GM18526 (cell line): ENCODE measurements around the gene GAB2.

ENCODE experiments used
- POLR2A ChIP-seq: IDR thresholded peaks from 3 replicates; pipeline ENCODE4 v1.6.1; 2011; ENCODE audit not compliant: insufficient read length; ENCODE audit errors: extremely low read depth

GAB2 gene

DNA sequence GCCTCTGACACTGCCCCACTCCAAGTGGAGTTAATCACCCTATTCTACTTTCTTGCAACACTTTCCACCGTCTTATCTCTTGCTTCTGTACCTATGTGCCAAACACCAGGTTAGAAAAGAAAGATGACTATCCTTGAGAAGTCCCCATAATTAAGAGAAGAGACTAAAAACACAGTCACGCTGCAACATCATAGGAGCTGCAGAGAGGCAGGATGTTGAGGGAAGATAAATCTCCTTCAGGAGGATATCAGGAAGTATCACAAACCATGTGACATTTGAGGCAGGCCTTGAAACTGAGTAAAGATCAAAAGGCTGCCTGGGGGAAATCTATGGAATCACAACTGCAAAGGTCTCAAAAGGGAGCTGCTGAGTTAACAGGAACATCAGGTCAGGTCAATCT is 24.8 kb downstream of the GAB2 start:
- no peak for TF ChIP-seq POLR2A

- TF ChIP-seq POLR2A, result no peak
Observed at GRCh38 chr11:78391424-78391823, 26.2 kb downstream of the GAB2 start.

GRCh38 chr11:78390809-78391208 is 26.8 kb downstream of the GAB2 start:
- TF ChIP-seq POLR2A, result no peak

DNA sequence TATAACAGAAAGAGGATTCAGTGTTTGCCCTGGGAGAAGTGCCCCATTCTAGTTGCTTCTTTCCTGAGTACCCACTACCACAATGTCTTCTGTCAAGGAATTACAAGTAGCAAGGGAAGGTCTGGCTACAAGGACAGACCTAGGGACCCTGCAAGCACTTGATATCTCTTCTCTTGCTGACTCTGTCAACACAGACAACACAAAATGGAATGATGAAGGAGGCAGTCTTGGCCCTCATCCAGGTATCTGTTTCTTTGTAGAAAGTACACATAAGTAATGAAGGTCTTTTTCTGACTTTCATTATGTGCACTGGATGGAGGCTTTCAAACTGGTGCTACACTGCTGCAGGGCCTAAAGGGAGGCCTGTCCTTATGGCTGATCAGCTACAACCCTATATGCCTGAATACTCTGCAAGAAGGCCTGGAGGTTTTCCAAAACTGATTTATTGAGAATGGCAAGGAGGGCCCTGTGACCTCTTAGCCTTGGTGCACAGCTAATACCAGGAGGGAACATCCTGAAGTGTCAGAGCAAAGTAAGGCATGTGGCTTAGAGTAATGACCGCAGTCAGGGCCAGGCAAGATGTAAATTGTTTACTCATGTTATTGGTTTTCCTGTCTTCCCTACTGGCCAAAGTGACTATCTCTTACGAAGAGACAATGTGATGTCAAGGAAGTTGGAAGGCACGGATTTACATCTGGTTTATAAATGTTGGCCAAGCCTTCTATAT is 31.2 kb downstream of the GAB2 start:
- no peak for TF ChIP-seq POLR2A

GRCh38 chr11:78385205-78385604 is 32.4 kb downstream of the GAB2 start:
- TF ChIP-seq POLR2A, result no peak

- TF ChIP-seq POLR2A, result no peak
Observed at GRCh38 chr11:78384231-78384630, 33.4 kb downstream of the GAB2 start.

DNA sequence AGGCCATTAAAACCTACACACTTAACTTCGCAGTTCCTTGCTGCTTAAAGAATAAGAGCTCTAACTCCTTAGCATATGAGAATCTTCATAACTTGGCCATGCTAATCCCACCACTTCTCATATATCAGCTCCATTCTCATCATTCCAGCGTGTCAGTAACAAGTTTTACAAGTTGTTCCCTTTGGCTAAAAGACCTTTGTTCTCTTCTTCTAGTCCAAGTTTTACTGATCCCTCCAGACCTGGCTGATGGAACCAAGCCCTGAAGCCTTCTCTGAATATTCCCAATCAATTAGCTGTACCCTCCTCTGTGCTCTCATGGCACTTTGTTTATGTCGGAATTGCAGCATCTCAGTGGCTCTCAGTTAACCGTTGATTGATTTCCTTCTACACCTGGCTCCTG is 35.8 kb downstream of the GAB2 start:
- no peak for TF ChIP-seq POLR2A

DNA sequence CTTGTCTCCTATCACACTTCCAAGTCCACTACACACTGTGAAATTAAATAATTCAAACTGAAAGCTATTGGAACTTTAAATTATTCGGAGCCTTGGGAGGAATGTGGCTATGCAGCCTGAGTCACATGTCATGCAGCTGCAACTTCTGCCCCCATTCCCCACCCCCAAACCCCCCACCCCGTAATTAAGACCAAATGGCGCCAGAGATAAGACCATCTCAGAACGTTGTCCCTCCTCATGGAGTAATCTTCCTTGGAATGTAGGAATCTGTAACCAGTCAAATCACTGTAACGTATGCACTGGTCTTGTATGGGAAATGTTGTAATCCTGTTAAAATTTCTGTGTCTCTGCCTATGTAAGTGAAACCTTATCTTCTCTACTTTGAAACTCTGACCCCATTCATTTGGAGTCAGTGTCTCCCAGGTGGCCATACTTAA is 37.0 kb downstream of the GAB2 start:
- no peak for TF ChIP-seq POLR2A

- no peak for TF ChIP-seq POLR2A
Observed at GRCh38 chr11:78379039-78379670, 38.5 kb downstream of the GAB2 start.

- no peak for TF ChIP-seq POLR2A
Observed at GRCh38 chr11:78377625-78378418, 39.8 kb downstream of the GAB2 start.

DNA sequence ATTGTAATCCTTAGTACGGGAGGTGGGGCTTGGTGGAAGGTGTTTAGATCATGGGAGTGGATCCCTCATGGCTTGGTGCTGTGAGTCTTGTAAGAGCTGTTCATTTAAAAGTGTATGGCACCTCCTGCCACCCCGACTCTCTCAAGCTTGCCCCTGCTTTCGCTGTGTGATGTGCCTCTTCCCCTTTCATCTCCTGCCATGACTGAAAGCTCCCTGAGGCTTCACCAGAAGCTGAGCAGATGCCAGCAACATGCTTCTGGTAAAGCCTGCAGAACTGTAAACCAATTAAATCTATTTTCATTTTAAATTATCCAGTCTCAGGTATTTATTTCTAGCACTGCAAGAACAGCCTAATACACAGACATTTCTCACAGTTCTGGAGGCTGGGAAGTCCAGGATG is 40.8 kb downstream of the GAB2 start:
- no peak for TF ChIP-seq POLR2A

- TF ChIP-seq POLR2A, result no peak
Observed at GRCh38 chr11:78374917-78375316, 42.7 kb downstream of the GAB2 start.

DNA sequence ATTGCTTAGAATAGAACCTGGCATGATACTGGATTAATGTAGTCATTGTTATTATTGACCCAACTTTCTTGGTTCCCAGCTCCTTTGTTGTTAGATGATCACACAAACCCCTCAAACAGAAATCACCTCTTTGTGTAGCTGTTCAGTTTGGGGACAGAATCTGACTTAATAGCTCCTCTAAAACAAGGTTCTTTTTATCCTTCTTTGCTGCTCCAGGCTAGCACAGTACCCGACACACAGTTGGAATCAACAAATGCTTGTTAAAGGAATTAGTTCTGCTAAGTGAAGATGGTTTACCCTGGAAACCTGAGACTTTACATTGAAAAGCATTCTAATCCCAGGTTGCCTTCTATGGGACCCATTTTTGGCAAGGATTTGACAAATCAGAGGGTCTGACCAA is 43.9 kb downstream of the GAB2 start:
- TF ChIP-seq POLR2A, result no peak

DNA sequence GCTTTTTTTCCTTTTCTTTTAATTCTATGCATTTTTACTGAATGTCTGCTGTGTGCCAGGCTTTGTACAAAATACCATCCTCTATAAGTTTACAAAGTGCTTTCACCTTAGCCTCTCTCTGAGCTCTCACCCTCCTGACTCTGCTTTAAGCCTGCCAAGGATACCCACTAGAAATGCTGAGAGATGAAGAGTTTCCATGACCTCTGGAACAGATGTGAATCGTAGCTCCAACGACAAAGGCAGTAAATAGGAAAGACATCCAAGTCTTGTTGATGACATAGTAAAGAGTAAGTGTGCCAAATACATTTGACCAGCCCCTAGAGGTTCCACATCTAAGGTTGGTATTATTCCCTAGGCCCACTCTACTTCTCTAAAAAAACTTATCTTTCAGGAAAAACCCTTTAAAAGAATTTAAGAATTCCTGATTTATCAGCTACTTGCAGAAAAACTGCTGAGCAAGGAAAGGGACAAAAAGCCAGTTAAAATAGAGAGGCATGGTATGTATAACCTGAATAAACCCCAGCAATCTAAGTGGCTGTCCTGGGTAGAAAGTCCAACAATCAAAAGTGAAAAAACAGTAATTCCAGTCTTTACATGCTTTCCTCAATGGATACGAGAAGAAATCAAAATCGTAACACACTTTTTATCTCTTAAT is 45.4 kb downstream of the GAB2 start:
- no peak for TF ChIP-seq POLR2A

GRCh38 chr11:78371221-78371891 is 46.3 kb downstream of the GAB2 start:
- no peak for TF ChIP-seq POLR2A
